Cardiac septum (tissue), 1 donor: Measurements from ENCODE around the gene IL2RG. TPM values are rescaled to one million over a fixed set of nuclear protein-coding genes. Genes with fewer than 3 reads are reported as not detected.

ENCODE experiments used
- DNase-seq: peaks from one replicate; pipeline ENCODE4 v3.0.0-alpha.2; 2020; ENCODE audit warnings: low spot score
- intact Hi-C: fragments of 100-400 bp; cut with DNase I; formaldehyde crosslinking; loops from one replicate; pipeline ENCODE4 v1.14.0; 2022
- total RNA-seq: library from RNA; stranded (reverse); fragmentation: NEBNext Ultra II Directional; extraction: Animal tissue kit (Norgen Biotek cat#: 25700); gene quantifications from one replicate; pipeline ENCODE4 v1.2.1, GENCODE V29; 2021
- donor health status: DM: no; HTN: no; CAD: no.

IL2RG gene
- total RNA-seq, 1 donor from 2014 or later: 2.3 TPM

DNA sequence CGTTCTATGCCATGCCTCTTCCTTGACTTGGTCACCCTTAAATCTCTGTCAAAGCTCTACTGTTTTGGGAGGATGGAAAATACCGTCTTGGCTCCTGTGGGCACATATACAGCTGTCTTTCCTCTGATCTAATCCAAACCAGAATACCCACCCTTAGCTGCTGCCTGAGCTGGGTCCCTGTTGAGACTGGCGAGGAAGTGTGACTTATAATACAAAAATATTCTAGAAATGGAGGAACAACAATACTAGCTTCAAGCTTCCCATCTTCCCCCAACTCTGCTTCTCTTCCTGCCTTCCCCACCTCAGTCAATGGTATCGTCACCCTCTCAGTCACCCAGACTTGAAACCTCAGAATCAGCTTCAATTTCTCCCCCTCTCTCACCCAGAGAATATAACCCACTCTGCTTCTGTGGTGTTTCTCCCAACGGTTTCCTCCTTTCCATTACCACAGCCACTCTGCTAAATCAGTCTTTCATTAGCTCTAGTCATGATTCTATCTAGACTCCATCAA is 599 bp upstream of the IL2RG start:
- intact Hi-C loops: no loop called here

DNA sequence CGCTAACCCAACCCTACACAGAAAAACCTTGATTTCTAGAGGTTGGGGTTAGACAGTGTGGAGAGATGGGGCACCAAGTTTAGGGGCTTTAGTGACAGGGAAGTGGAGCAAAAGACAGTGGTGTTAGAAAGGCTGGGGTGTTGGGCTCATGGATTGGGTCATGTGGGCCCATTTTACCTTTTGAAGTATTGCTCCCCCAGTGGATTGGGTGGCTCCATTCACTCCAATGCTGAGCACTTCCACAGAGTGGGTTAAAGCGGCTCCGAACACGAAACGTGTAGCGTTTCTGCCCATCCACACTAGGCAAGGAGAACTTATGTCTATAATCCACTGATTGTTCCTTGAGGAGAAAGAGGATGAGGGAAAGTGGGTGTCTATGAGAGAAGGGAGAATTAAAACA is 2.3 kb downstream of the IL2RG start:
- no peak for DNase-seq
- intact Hi-C loops: no loop called here

More for the DNA sequence above, 599 bp upstream of the IL2RG start:
- DNase-seq: no peak

DNA sequence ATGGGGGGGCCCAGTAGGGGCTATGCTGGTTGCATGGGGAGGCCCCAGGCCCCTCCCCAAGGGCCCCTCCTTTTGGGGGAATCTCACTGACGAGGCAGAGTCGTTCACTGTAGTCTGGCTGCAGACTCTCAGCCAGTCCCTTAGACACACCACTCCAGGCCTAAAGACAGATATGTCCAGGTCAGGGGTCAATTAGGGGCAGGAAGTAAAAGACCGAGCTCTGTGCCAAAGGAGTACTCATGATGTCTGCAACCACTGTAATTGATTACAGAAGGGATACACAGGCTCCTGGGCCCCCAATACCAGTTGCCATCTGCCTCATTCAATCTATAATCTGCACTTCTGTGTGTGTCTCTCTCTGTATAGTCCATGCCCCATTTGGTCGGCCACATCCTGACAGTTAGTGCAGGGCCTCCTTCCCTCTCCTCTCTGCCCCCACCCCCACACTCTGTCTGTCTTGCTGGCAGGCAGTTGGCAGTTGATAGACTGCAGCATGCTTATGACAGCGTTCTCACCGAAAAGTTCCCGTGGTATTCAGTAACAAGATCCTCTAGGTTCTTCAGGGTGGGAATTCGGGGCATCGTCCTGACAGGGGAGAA is 3.5 kb downstream of the IL2RG start:
- intact Hi-C loops: no loop called here
- DNase-seq: no peak

DNA sequence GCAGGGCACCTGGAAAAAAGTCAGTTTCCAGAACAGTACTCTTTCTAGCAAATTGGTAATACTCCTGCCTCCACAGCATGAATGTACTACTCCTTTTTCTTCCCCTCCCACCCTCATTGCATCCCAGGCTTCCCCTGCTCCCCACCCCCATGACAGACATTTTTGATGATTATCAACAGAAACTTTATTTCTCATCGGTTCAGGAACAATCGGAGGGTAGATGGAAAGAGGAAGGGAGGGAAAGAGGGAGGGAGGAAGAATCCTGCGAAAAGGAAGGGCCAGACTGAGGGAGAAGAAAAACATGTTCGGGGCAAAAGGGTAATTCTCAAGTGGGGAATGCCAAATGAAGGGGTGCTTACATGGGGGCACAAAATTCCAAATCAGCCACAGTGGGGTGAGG is 4.1 kb downstream of the IL2RG start:
- intact Hi-C loops: no loop called here
- no peak for DNase-seq

DNA sequence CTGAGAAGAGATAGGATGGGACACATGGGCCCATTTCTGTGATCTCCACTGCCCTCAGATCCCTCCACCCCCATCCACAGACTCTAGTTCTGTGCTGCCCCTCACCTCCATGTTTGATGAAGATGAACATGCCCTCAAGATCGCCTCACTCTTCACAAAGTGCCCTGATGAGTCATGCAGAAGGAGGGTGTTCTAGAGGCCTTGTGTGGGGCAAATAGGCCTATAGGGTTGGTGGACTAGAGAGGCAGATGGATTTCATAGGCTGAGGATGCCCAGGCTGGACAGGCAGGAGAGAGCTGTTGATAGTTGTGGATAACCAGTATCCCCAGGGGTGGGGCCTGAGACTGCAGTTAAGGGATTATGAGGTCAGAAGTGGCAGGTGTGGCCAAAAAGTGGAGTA is 5.0 kb downstream of the IL2RG start, which contains the start of gene CXorf65:
Gene CXorf65, minus strand, starts transcription at position 314 of the 400 bp plus-strand sequence. Its CDS starts 184 bp downstream, at position 130.
- intact Hi-C loops: no loop called here
- no peak for DNase-seq

DNA sequence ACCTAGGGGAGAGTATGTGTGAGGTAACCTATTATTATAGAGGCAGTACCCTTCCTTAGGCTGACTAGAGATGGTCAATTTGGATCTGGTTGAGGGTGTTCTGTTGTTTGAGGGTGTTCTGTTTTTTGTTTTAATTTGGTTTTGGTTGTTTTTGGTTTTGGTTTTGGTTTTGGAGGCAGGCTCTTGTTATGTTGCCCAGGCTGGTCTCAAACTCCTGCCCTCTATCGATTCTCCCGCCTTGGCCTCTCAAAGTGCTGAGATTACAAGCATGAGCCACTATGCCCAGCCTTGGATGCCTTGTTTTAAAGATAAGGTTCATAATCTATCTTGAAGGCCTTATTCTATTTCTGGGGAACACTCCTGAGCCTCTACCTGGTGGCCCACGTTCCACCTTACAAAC is 5.7 kb downstream of the IL2RG start:
- intact Hi-C loops: no loop called here
- no peak for DNase-seq

DNA sequence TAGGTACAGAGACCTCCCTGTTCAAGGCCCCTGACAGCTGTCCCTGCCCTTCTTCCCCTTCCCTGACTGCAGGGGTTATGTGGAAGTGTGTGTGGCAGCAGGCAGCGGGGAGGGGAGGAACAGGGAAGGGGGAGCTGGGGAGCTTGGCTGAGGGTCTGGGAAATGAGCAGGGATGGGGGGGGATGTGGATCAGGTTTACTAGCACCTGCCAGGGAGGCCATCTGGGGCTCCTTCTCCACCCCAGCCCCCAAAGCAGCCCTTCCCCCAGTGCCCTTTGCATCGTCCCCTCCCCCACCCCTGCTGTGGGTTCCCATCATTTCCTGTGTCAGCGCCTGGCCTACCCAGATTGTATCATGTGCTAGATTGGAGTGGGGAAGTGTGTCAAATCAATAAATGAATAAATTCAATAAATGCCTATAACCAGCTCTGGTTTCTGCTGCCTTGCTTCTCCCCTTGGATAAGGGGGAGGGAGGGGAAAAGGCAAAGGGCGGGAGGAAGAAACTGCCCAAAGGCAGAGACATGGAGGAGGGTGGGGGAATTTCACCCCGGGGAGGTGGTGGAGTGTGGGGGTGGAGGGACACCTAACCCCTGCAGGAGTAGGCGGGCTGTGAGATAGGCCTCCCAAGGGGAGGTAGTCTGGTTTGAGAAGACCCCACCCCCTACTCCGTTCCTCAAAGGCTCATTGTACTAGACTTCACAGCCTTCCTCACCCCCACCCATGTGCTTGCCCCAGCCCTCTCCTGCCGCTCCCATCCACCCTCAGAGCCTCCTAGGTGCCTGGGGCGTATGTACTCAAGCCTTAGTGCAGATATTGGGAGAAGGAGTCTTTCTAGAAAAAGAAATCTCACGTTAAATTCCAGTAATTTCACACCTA is 8.0 kb downstream of the IL2RG start:
- intact Hi-C loops: no loop called here
- no peak for DNase-seq

DNA sequence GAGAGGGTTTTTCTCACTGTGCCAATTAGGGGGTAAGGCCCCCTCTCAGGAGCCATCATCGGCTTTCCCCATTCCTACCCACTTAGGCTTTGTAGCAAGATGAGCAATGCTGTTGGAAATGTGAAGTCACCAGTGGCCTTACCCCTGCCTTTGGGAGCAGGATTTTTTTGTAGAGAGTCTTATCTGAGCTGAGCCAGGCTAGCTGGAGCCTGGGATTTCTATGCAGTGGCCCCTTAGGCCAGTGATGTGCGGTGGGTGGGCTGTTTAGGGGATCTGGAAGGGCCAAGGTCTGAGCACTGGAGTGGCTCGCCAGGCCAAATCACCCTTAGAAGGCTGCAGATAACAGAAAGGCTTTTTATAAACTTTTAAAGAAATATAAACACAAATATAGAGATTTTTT is 9.1 kb downstream of the IL2RG start:
- DNase-seq: no peak
- intact Hi-C loops: no loop called here

DNA sequence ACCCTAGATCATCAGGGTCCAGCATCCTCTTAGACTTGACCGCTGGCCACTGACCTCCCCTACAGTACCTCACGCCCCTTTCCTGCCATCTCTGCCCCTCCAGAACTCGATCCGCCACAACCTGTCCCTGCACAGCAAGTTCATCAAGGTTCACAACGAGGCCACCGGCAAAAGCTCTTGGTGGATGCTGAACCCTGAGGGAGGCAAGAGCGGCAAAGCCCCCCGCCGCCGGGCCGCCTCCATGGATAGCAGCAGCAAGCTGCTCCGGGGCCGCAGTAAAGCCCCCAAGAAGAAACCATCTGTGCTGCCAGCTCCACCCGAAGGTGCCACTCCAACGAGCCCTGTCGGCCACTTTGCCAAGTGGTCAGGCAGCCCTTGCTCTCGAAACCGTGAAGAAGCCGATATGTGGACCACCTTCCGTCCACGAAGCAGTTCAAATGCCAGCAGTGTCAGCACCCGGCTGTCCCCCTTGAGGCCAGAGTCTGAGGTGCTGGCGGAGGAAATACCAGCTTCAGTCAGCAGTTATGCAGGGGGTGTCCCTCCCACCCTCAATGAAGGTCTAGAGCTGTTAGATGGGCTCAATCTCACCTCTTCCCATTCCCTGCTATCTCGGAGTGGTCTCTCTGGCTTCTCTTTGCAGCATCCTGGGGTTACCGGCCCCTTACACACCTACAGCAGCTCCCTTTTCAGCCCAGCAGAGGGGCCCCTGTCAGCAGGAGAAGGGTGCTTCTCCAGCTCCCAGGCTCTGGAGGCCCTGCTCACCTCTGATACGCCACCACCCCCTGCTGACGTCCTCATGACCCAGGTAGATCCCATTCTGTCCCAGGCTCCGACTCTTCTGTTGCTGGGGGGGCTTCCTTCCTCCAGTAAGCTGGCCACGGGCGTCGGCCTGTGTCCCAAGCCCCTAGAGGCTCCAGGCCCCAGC is 10.5 kb downstream of the IL2RG start:
- intact Hi-C loops: no loop called here
- peak; percentile 55 for DNase-seq

DNA sequence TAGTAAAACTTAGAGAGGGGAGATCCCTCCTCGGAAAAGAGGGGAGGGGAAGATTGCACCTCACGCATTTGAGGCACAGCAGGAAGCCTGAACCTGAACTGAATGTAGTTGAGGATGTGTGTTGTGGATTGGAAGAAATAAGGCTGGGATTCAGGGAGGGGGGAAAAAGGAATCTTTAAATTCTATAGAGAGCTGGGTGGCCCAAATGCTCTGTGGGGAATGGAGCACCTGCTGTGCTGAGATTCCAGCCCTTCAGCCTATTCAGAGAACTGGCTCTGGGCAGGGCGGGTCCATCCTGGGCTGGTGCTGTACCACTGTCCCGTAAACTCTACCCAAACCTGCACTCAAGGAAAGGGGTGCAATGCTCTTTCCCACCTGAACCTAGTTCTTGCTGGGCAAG is 11.6 kb downstream of the IL2RG start:
- no peak for DNase-seq
- intact Hi-C loops: loop anchor here (2.0 to 5.0 kb wide), 3 partner anchors 33 to 268 kb away; partner anchors contain the start of gene TAF1

DNA sequence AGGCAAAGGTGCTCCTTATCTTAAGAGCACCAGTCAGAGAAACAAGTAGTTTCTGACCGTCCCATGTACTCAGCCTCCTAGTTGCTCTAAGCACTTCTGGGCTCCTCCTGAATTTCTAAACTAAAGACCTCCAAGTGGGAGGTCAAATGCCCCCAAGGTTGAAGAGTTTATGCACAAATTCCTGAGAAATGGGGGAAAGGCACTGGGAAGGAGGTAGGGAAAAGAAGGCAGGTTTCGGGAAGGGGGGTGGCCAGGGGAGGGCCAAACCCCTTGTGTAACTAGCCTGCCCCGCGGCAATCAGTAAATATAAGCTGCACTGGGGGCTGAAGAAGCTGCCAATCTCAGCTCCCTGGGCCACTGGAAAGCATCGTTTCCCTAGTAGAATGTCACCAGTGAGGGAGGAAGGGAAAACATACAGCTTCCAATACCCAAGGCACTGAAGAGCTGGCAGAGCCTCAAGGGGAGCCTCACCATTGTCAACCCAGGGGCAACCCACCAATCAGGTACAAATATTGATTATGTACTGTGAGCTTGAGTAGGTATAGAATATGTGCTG is 12.3 kb downstream of the IL2RG start:
- intact Hi-C loops: loop anchor here (2.0 to 5.0 kb wide), 3 partner anchors 33 to 268 kb away; partner anchors contain the start of gene TAF1
- no peak for DNase-seq

DNA sequence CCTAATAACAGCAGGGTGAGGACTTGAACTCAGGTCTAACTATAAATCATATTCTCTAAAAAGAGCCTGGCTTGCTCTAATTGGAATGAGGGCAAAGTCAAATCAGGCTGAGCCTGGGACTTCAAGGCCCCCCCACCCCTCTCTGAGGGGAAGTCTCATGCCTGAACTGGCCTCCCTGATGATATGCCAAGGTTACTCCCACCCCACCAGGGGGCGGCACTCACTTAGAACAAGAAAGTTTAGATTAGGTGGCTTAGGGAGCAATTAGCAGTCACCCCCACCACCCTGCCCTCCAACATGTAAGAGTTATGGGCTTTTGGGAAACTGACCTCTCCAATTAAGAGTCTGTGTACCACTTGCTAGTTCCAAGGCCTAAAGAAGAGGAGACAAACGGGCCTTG is 13.1 kb downstream of the IL2RG start:
- intact Hi-C loops: loop anchor here (2.0 to 5.0 kb wide), 3 partner anchors 34 to 269 kb away; partner anchors contain the start of gene TAF1
- DNase-seq: peak; percentile 74

DNA sequence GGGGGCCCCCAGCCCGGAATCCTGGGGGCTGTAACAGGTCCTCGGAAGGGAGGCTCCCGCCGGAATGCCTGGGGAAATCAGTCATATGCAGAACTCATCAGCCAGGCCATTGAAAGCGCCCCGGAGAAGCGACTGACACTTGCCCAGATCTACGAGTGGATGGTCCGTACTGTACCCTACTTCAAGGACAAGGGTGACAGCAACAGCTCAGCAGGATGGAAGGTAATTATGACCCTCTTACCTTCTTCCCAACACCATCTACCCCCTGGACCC is 14.7 kb downstream of the IL2RG start:
- DNase-seq: no peak
- intact Hi-C loops: loop anchor here (5.0 kb wide), 2 partner anchors 36 to 271 kb away; partner anchors contain the start of gene TAF1

DNA sequence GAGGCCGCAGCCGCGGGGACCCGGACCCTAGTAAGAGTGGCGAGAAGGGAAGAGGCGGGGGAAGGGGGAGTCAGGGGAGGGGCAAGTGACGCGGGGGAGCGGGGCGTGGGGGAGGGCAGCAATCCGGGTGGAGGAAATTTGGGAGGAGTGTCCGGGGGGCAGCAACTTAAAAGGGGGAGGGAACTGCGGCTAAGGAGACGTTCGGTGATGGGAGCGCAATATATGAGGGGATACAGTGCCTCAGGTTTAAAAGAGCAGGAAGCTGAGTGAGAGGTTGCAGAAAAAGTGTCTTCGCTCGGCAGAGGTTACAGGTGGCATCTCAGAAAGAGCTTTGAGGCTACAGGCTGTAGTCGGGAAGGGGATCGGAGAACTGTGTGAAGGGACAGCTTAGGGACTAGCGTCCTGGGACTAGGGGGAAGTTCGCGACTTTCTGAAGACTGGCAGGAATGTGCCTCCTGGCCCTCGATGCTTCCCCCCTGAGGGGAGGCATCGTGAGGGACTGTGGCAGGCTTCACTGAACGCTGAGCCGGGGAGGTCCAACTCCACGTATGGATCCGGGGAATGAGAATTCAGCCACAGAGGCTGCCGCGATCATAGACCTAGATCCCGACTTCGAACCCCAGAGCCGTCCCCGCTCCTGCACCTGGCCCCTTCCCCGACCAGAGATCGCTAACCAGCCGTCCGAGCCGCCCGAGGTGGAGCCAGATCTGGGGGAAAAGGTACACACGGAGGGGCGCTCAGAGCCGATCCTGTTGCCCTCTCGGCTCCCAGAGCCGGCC is 15.2 kb downstream of the IL2RG start:
- intact Hi-C loops: loop anchor here (5.0 kb wide), 2 partner anchors 36 to 271 kb away; partner anchors contain the start of gene TAF1
- no peak for DNase-seq

DNA sequence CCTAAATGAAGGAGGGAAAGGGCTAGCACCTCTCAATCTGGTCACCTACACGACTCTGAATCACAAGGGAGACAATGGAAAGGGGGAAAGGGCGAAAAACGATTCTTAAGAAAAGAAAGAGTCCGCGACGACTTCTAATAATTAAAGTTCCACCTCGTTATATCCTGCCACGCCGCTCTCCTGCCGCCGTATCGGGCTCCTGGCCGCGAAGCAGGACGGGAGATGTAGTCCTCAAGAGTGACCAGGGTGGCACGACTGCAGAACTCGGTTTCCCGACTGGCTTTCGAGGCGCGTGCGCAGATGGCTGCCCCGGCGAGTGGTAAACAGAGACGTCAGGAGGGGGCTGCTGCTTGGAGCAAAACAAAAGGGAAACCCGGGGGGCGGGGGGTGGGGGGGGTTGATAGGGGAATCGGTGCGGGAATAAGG is 15.8 kb downstream of the IL2RG start, which contains the start of gene FOXO4:
Gene FOXO4, plus strand, starts transcription at position 297 of the 426 bp plus-strand sequence. CDS start 678 bp downstream, outside the sequence.
- intact Hi-C loops: loop anchor here (5.0 kb wide), 2 partner anchors 37 to 272 kb away; partner anchors contain the start of gene TAF1
- DNase-seq: peak; percentile 95

DNA sequence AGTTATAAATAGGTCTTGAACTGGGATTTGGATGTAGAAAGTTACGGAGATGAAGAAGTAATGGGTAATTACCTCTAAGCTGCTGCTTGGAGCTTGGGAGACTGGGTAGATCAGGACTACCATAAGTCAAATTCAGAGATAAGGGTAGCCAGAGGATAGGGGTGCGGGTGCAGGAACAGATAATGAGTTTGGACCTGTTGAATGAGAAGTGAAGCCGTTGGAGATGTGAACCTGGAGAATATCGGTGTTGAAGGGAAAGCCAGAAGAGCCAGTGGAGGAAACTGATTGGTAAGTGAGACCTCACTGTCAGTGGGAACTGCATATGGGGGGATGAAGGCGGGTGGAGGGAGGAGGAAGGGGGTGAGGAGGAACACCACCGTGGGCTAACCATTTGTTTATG is 16.3 kb downstream of the IL2RG start:
- intact Hi-C loops: loop anchor here (5.0 kb wide), 2 partner anchors 37 to 272 kb away; partner anchors contain the start of gene TAF1
- DNase-seq: no peak

DNA sequence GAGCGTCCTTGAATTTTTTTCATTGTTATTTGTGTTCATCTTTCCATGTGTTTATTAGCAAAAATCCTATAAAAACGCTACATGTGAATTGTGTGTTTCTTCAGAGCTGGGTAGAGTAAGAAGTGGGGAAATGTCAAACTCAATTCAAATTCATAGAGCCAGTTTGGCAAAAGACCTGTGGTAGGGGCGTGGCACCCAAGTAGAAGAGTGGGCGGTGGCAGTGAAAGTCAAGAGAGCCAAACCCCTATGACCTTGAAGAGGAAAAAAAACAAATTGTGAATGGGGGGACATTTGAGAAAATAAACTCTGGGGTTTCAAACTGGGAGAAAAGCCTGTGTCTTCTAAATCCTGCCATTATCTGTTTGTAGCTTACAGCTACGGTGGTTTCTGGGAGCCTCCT is 20.1 kb downstream of the IL2RG start:
- intact Hi-C loops: no loop called here
- no peak for DNase-seq

DNA sequence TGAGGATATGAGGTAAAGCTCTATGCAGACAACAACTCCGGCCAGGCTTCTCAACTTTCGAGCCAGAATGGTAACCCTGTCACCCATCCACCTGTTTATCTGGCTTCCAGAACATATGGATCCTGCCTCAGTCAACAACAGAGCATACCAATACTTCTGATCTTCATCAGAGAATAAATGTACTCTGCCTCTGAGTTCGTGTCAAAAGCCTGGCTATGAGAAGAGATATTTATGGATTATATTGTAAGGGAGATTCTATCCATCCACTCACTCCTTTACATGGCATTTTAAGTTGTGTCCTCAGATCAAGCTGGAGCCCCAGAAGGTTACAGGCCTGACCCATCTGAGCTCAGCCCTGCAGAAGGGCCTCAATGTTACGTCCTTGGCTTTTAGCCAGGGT is 25.5 kb downstream of the IL2RG start:
- no peak for DNase-seq
- intact Hi-C loops: no loop called here
